SU-DHL-6 (cell line): ENCODE measurements around the gene DEF6.

Experiments used
- EZH2phosphoT487 ChIP-seq: fragments of 200-600 bp; sonication (generic), shearing (Covaris generic); conservative IDR thresholded peaks from 2 replicates; pipeline ENCODE4 v1.6.1; 2018; ENCODE audit warnings: mild to moderate bottlenecking, antibody characterized with exemption, low read length, moderate library complexity, mixed read lengths
- TF ChIP-seq, protein P1 (sequence below): fragments of 200-600 bp; sonication (generic); IDR thresholded peaks from one replicate; pipeline ENCODE4 v1.5.1; 2017; ENCODE audit warnings: antibody characterized with exemption, mild to moderate bottlenecking, low read length, moderate library complexity; ENCODE audit not compliant: insufficient read depth, poor library complexity, severe bottlenecking

- TF ChIP-seq, protein P1, sequence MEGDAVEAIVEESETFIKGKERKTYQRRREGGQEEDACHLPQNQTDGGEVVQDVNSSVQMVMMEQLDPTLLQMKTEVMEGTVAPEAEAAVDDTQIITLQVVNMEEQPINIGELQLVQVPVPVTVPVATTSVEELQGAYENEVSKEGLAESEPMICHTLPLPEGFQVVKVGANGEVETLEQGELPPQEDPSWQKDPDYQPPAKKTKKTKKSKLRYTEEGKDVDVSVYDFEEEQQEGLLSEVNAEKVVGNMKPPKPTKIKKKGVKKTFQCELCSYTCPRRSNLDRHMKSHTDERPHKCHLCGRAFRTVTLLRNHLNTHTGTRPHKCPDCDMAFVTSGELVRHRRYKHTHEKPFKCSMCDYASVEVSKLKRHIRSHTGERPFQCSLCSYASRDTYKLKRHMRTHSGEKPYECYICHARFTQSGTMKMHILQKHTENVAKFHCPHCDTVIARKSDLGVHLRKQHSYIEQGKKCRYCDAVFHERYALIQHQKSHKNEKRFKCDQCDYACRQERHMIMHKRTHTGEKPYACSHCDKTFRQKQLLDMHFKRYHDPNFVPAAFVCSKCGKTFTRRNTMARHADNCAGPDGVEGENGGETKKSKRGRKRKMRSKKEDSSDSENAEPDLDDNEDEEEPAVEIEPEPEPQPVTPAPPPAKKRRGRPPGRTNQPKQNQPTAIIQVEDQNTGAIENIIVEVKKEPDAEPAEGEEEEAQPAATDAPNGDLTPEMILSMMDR: no peak
- TF ChIP-seq EZH2phosphoT487: no peak
Measured at GRCh38 chr6:35354361-35355135, 56.9 kb downstream of the DEF6 start.
